GM20431 (cell line): Measurements from ENCODE around the gene MYPOP.
"Not testable (repeated sequence)": the region's sequence is repeated elsewhere in the genome, so short reads cannot be mapped to it uniquely, and the experiment has no call there.

Experiments used
- in situ Hi-C: fragments of 300-500 bp; cut with MseI, MboI; formaldehyde crosslinking; loops from one replicate; pipeline ENCODE4 v1.15.0; 2020; ENCODE audit warnings: low sequenced_read_pairs; ENCODE audit not compliant: unreplicated experiment

MYPOP gene

GRCh38 chr19:45911291-45911690 lies 8.9 kb upstream of the MYPOP start:
- in situ Hi-C loops: no loop called here

DNA sequence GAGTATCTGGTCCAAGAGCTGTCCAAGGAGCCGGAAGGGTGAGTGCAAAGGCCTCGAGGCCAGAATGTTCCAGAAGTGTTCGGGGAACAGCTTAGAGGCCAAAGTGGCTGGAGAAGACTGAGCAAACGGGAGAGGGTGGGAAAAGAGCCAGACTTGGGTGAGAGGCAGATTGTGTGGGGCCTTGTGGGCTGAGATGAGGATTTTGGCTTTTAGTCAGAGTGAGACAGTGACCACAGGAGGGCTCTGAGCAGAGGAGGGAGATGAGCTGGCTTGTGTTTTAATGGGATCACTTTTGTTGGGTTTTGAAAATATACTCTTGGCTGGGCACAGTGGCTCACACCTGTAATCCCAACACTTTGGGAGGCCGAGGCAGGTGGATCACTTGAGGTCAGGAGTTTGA lies 6.5 kb upstream of the MYPOP start:
- in situ Hi-C loops: no loop called here

GRCh38 chr19:45906221-45906620 lies 3.8 kb upstream of the MYPOP start:
- in situ Hi-C loops: no loop called here

DNA sequence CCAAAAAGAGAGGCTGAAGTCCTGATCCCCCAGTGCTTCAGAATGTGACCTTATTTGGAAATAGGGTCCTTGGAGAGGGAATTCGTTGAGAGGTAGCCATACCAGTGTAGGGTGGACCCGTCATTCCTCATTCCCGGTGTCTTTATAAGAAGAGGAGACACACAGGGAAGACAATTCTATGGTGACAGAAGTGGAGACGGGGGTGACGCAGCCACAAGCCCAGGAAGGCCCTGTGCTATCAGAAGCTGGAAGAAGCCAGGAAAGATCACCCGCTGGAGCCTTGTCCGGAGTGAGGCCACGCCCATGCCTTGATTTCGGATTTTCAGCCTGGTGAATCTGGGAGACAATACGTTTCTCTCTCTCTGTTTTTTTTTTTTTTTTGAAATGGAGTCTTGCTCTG lies 2.6 kb upstream of the MYPOP start:
- in situ Hi-C loops: no loop called here

GRCh38 chr19:45902651-45903625 lies 525 bp upstream of the MYPOP start:
- in situ Hi-C loops: no loop called here

GRCh38 chr19:45901432-45901911 lies 941 bp downstream of the MYPOP start:
- in situ Hi-C loops: no loop called here

DNA sequence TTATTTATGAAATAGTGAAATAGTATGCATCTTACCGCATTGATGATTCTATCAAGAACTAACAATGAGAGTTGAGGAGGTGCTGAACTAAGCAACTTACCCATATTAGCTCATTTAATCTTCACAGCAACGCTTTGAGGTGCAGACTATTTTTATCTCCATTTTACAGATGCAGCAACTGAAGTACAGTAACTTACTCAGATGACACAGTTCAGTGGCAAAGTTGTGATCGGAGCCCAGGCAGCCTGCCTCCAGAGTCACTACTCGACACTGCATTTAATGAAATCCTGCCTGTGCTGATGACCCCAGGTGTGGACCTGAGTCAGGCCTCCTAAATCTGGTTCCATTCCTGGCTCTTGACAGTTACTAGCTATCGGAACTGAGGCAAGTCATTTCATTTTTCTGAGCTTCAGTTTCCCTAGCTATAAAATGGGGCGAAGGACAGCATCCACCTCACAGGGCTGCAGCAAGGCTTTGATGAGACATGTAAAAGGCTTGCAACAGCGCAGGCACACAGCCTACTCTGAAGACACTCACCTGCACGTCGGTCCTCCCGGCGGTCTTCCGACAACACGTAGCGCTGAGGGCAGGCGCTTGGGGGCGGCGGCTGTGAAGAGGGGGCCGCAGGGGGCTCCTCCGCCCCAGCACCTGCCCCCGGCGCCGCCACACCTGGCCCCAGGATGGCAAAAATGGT lies 1.5 kb downstream of the MYPOP start:
- in situ Hi-C loops: no loop called here

DNA sequence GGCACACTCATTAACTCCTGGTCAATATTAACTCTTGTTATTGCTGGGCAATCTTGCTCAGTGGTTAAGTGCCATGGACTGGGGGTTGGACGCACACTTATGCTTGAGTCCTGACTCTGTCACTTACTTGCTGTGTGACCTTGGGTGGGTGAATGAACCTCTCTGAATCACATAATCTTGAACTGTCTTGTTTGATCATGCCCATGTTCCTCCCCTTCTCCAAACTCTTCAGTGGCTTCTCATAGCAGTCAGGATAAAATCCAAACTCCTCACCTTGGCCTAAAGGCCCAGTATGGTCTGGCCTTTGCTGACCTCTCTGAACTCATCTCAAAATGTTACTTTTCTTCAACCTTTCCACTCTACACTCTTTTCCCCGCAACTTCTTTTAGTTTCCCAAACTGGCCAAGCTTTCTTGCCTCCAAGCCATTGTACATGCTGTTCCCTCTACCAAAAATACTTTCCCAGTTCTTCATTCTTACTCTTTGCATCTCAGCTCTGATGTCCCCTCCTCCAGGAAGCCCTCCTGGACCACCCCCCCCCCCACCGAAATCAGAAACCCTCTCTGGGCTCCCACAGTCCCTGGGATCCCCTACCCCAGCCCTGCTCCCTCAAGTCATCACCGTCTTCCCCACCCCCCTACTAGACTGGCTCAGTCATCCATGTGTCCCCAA lies 2.4 kb downstream of the MYPOP start:
- in situ Hi-C loops: no loop called here

- in situ Hi-C loops: no loop called here
These were observed 3.2 kb downstream of the MYPOP start for GRCh38 chr19:45899253-45899652.

DNA sequence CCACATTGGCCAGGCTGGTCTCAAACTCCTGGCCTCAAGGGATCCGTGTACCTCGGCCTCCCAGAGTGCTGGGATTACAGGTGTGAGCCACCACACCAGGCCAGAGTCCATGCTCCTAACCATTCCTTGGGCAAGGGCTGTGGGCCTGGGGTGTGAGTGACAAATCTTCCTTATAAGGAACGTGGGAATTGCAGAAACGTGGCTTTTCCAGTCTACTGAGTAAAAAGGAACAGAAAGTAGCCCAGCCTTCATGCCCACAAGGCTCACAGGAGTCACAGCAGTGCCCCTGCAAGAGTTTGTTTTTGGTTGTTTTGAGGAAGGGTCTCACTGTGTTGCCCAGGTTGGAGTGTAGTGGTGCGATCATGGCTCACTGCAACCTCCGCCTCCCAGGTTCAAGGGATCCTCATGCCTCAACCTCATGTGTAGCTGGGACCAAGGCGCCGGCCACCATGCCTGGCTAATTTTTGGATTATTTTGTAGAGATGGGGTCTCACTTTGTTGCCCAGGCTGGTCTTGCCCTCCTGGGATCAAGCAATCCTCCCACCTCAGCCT lies 5.1 kb downstream of the MYPOP start:
- in situ Hi-C loops: no loop called here

DNA sequence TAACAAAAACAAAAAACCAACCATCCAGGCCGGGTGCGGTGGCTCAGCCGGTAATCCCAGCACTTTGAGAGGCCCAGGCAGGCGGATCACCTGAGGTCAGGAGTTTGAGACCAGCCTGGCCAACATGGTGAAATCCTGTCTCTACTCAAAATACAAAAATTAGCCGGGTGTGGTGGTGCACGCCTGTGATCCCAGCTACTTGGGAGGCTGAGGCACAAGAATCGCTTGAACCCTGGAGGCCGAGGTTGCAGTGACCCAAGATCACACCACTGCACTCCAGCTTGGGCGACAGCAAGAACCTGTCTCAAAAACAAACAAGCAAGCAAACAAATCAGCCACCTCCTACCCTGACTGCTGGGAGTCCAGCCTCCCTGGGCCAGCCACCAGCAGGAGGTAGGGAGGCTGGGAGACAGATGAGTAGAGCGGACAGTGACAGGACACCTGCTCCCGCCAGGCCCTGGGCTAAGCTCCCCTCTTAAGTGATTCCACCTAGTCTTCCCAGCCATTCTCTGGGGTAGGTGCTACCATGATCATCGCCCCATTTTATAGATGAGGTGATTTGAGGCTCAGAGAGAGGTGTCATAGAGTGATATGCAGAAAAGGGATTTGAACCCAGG lies 6.3 kb downstream of the MYPOP start:
- in situ Hi-C loops: not testable (repeated sequence)

DNA sequence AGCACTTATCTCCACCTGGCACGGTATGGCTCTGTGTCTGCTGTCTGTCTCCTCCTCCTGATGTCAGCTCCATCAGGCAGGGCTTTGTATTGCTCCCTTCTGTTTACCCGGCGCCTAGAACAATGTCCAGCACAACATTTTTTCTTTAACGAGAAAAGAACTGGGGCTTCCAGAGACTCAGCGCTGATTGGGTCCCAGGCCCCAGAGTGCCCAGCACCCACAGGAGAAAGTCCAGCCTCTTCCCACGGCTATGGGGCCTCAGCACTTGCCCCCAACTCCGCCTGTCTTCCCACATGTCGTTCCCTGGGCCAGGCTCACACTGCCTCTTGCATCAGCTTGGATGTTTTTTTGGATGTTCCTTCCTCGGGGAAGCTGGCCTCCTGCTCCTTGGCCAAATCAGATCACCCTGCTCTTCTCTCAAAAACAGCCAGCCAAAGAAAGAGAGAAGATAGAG lies 6.9 kb downstream of the MYPOP start:
- in situ Hi-C loops: no loop called here

- in situ Hi-C loops: no loop called here
These were observed 11.5 kb downstream of the MYPOP start for GRCh38 chr19:45890877-45891276.

- in situ Hi-C loops: no loop called here
These were observed 13.1 kb downstream of the MYPOP start for GRCh38 chr19:45889210-45889885.

- in situ Hi-C loops: no loop called here
These were observed 15.2 kb downstream of the MYPOP start for GRCh38 chr19:45887200-45887710.

GRCh38 chr19:45886427-45887199 lies 15.8 kb downstream of the MYPOP start:
- in situ Hi-C loops: no loop called here

DNA sequence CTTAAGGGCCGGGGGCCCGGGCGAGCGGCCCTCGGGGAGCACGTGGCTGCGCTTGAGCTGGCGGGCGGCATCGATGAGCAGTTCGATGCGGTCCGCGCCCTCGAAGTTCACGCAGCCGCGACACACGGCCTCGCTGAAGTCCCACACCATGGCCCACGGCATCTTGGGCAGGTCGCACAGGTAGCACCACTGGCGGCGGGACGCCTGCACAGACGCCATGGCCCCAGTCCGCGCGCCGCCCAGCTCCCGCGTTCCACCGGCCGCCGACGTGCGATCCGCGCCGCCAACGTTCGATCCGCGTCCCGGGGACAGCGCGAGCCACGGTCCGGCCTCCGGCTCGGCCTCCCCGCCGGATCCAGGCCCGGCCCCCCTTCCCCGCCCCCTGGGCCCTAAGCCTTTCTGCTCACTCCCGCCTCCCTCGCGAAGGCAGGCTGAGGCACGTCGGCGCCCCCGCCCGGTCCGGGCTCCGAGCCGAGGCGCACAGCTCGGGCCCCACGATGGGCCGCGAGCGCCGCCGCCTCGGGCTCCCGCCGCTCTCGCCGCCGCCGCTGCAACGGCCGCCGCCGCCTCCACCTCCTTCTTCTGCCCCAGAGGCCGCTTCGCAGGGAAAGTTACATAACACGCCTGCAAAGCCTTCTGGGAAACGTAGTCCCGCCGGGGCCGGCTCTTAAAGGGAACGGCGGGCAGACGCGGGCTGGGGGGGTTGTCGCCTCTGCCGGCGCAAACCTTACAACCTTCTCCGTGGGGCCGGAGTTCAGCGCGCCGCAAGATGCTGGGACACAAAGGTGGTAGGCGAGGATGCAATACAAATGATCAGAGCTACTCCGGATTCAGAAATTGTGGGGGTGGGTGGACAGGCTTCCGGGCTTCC lies 16.6 kb downstream of the MYPOP start, which contains the start of gene IRF2BP1:
IRF2BP1 (minus strand) TSS at position 586 of the 871 bp plus-strand sequence; CDS start at position 219, 367 bp downstream.
- in situ Hi-C loops: no loop called here
